Endothelial cell of umbilical vein (primary cell): ENCODE measurements around the gene SLC9C1. TPM values are rescaled to one million over a fixed set of nuclear protein-coding genes. Genes with fewer than 3 reads are reported as not detected.

Experiments used
- BruUV-seq: library from RNA; stranded (reverse); fragments of 400-500 nt; replicated peaks from 2 replicates; lab custom pipeline; 2021; lab: Mats Ljungman, UMichigan
- CTCF ChIA-PET: fragments of 300-600, 350-600 bp; sonication (Branson Sonifier 250); formaldehyde crosslinking; loops from one replicate; lab custom pipeline; 2021; ENCODE audit warnings: antibody characterized with exemption, inconsistent platforms; lab: Charles Lee
- POLR2A ChIA-PET: fragments of 300-600, 350-600 bp; sonication (Branson Sonifier 250); formaldehyde crosslinking; loops from one replicate; lab custom pipeline; 2021; ENCODE audit warnings: antibody characterized with exemption, inconsistent platforms; lab: Charles Lee
- DNase-seq: peaks from one replicate; pipeline ENCODE4 v3.0.0-alpha.2; 2011; ENCODE audit warnings: low read depth, low spot score
- FAIRE-seq: peaks from 2 replicates; lab custom pipeline; 2011; peaks lifted over from hg19 to GRCh38; lab: Jason Lieb, UNC
- H2AFZ ChIP-seq: 2 replicates; pipeline ENCODE4 v1.6.0; 2012; ENCODE audit warnings: low read depth, low read length, control low read depth, inconsistent platforms
- H3K27ac ChIP-seq: 2 replicates; pipeline ENCODE4 v1.5.1; 2011; ENCODE audit warnings: low read depth, mild to moderate bottlenecking, control low read depth, low read length, moderate library complexity; ENCODE audit not compliant: insufficient read depth
- H3K27me3 ChIP-seq, 2 experiments: 2 replicates each; pipeline versions ENCODE4 v1.6.0 to v1.6.1; 2011; ENCODE audit warnings: low read length in 2 of 2, mixed read lengths in 1 of 2; ENCODE audit not compliant: control insufficient read depth in 2 of 2, insufficient read depth in 2 of 2
- H3K36me3 ChIP-seq, 2 experiments: 2 replicates in 1 of 2; 3 replicates in 1 of 2; pipeline ENCODE4 v1.5.1; 2011; ENCODE audit warnings: low read length in 2 of 2, mild to moderate bottlenecking in 1 of 2, moderate library complexity in 1 of 2; ENCODE audit not compliant: control insufficient read depth in 2 of 2, insufficient read depth in 2 of 2; ENCODE audit errors: extremely low read depth in 1 of 2
- H3K4me1 ChIP-seq: 3 replicates; pipeline ENCODE4 v1.5.1; 2011; ENCODE audit warnings: mild to moderate bottlenecking, low read length; ENCODE audit not compliant: control insufficient read depth, insufficient read depth; ENCODE audit errors: extremely low read depth
- H3K4me2 ChIP-seq: 2 replicates; pipeline ENCODE4 v1.6.1; 2011; ENCODE audit warnings: low read length, control low read depth, mixed read lengths; ENCODE audit not compliant: insufficient read depth
- H3K4me3 ChIP-seq, 3 experiments: fragments of 200-600 bp in 1 of 3; sonication (generic), shearing (Covaris generic) in 1 of 3; replicated peaks in 1 of 3; 2 replicates each; pipeline ENCODE4 v1.5.1; 2011 to 2016; ENCODE audit warnings: control low read depth in 3 of 3, low read length in 3 of 3, mild to moderate bottlenecking in 2 of 3, inconsistent platforms in 1 of 3, low read depth in 1 of 3, moderate library complexity in 1 of 3; ENCODE audit not compliant: insufficient read depth in 1 of 3
- H3K79me2 ChIP-seq: 2 replicates; pipeline ENCODE4 v1.6.0; 2012; ENCODE audit warnings: low read length, inconsistent platforms; ENCODE audit not compliant: control insufficient read depth, insufficient read depth
- H3K9ac ChIP-seq: replicated peaks from 2 replicates; pipeline ENCODE3; 2011; ENCODE audit warnings: low read length, control low read depth; ENCODE audit not compliant: insufficient read depth; ENCODE audit errors: extremely low read depth
- H3K9me1 ChIP-seq: replicated peaks from 3 replicates; pipeline ENCODE4 v1.6.0; 2011; ENCODE audit warnings: mild to moderate bottlenecking, low read length; ENCODE audit not compliant: control insufficient read depth, insufficient read depth; ENCODE audit errors: extremely low read depth
- H3K9me3 ChIP-seq: replicated peaks from 2 replicates; pipeline ENCODE4 v1.5.1; 2012; ENCODE audit warnings: low read length, inconsistent platforms; ENCODE audit not compliant: control insufficient read depth, insufficient read depth
- H4K20me1 ChIP-seq: replicated peaks from 2 replicates; pipeline ENCODE3; 2011; ENCODE audit warnings: mild to moderate bottlenecking, low read length; ENCODE audit not compliant: control insufficient read depth, insufficient read depth; ENCODE audit errors: extremely low read depth
- FOS ChIP-seq: IDR thresholded peaks from 2 replicates; pipeline ENCODE4 v1.6.1; 2011; ENCODE audit warnings: mild to moderate bottlenecking, low read length, moderate library complexity, borderline replicate concordance; ENCODE audit not compliant: insufficient read depth
- GATA2 ChIP-seq: IDR thresholded peaks from 2 replicates; pipeline ENCODE4 v1.7.0; 2011; ENCODE audit warnings: low read depth, mild to moderate bottlenecking, moderate library complexity, mixed read lengths, low read length; ENCODE audit not compliant: insufficient read length, insufficient read depth
- POLR2A ChIP-seq: IDR thresholded peaks from 2 replicates; pipeline ENCODE4 v1.6.1; 2012; ENCODE audit warnings: low read depth, mild to moderate bottlenecking, control low read depth, low read length
- dilution Hi-C: fragments of 300-500 bp; cut with MboI; formaldehyde crosslinking; loops from one replicate; pipeline ENCODE4 v1.15.0; 2019; ENCODE audit warnings: low sequenced_read_pairs; ENCODE audit not compliant: extremely low pct_ligation_motif_present
- intact Hi-C: fragments of 100-400 bp; cut with micrococcal nuclease; formaldehyde crosslinking; loops from one replicate; pipeline ENCODE4 v1.10.0; 2022
- polyA plus RNA-seq, 4 experiments: library from polyadenylated mRNA; depleted of rRNA in 3 of 4; stranded (reverse) in 3 of 4; unstranded in 1 of 4; fragments of >200 nt; gene quantifications; 2 replicates each; pipeline versions ENCODE4 v1.2.1 to v1.2.3, GENCODE V29; 2011 to 2012; ENCODE audit warnings: missing spikeins in 1 of 4
- total RNA-seq: library from RNA; stranded (reverse); gene quantifications from 2 replicates; pipeline ENCODE4 v1.2.3, GENCODE V29; 2021

The SLC9C1 gene
- total and polyA plus RNA-seq, 2 donors (not counting 3 experiments of a cell fraction or from before 2014, with no cell fraction given), result not detected

DNA sequence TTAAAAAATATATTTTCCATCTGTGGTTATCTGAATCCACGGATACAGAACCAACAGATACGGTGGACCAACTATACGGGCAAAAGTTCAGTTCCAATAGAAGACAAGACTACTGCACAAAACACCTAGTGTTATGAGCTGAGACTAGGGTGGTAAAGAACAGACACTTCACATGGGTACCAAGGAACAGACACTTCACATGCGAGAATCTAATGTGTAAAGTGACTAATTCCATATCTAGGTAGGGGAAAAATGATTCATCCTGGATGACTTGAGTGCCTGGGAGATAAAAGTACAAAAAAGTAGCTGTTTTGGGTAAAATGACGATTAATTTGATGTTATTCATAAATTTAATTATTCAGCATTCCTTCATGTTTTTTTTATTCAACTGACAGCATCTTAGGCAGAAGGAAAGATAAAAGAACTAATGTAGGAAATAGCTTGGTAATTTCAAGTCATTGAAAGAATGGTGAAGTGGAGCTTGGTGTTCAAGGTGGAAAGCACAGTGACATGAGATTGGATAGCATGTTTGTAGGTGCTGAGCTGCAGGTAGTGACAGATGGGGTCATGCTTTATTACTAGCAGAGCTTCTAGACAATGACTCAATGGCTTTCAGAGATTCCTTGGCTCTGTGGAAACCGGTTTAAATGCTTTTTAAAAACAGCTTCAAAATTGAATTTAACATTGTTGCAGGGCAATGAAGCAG lies 44.2 kb upstream of the SLC9C1 start:
- FAIRE-seq, result no peak
- no peak for DNase-seq
- intact Hi-C loops, result no loop called here
- no peaks in the 10 kb centered on the region for H3K36me3 ChIP-seq
- H3K9me1 ChIP-seq, result no peaks in the 10 kb centered on the region
- no peaks in the 10 kb centered on the region for H3K79me2 ChIP-seq
- no peak overlapping the region for H3K9ac ChIP-seq
- peaks cover 0 to 6% of the 10 kb centered on the region in 2 experiments for H3K27me3 ChIP-seq
- no peaks in the 10 kb centered on the region for H3K9me3 ChIP-seq
- H2AFZ ChIP-seq, result no peak overlapping the region
- H3K27ac ChIP-seq, result no peak overlapping the region
- CTCF ChIA-PET, result interaction anchor here (1.1 to 2.6 kb wide), 5 partner anchors 11 to 227 kb away, joined by 3 to 9 read pairs (median 7); no protein-coding TSS in a partner anchor
- POLR2A ChIA-PET, result interaction anchor here (1.5 kb wide), 1 partner anchor 13 kb away, joined by 4 read pairs; no protein-coding TSS in a partner anchor
- H3K4me2 ChIP-seq, result no peak overlapping the region
- H4K20me1 ChIP-seq, result no peaks in the 10 kb centered on the region
- dilution Hi-C loops, result no loop called here
- peaks cover 4% of the 10 kb centered on the region for H3K4me1 ChIP-seq
- BruUV-seq, result no TSS peak
- H3K4me3 ChIP-seq, result no peak overlapping the region
- peak; percentile 21 for TF ChIP-seq FOS
- no peak for TF ChIP-seq GATA2

DNA sequence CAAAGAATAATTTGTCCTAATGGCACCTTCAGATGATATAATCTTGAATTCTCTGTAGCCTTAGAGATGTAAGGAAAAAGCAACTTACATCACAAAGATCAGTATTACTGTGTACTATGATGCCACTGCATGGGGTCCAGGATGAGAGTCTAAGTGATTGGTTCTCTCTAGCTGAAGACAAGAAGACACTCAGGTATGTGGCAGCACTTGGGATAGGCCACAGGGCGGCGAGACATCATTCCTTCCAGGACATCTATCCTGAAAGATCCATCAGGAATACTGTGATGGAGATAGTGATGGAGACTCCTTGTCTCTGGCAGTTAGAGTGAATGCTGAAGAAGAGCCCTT lies 41.4 kb upstream of the SLC9C1 start:
- FAIRE-seq (no peak), DNase-seq (no peak)
- ChIA-PET POLR2A (interaction anchor here (2.1 kb wide), 1 partner anchor 16 kb away, joined by 9 read pairs; no protein-coding TSS in a partner anchor), CTCF (no interaction called here)
- H3K27me3 ChIP-seq, result peaks cover 0 to 6% of the 10 kb centered on the region in 2 experiments
- BruUV-seq, result no TSS peak
- dilution Hi-C loops, result no loop called here
- no peaks in the 10 kb centered on the region for H3K9me1 ChIP-seq
- no peak overlapping the region for H2AFZ ChIP-seq
- no peaks in the 10 kb centered on the region for H3K36me3 ChIP-seq
- TF ChIP-seq POLR2A, result no peak
- intact Hi-C loops, result no loop called here
- H3K9ac ChIP-seq, result no peak overlapping the region
- no peaks in the 10 kb centered on the region for H4K20me1 ChIP-seq
- H3K4me2 ChIP-seq, result no peak overlapping the region
- no peaks in the 10 kb centered on the region for H3K9me3 ChIP-seq
- H3K27ac ChIP-seq, result no peak overlapping the region
- no peaks in the 10 kb centered on the region for H3K79me2 ChIP-seq
- H3K4me1 ChIP-seq, result peaks cover 8% of the 10 kb centered on the region
- H3K4me3 ChIP-seq, result no peak overlapping the region
